KG1 (cell line): ENCODE data around the gene ATP9A.

Experiments used
- DNase-seq: peaks from one replicate; lab custom pipeline; 2025; lab: John Stamatoyannopoulos, UW

ATP9A gene

DNA sequence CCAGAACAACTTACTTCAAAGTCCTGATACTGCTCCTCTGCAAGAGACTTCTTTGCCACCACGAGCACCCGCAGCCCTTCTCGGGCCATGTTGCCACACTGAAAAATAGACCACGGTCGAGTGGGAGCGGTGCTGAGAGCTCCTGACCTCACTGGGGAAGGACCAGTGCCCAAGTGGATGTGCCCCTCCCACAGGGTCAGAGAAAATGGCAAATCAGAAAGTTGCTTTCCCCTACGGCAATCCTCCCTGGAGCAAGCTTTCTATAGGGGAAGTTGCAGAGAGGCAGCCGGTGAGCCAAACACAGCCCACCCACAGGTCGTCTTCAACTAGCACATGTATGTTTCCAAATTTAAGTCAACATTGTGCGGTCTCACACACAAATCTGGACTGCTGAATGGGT lies 140.6 kb downstream of the ATP9A start:
- no peak for DNase-seq

DNA sequence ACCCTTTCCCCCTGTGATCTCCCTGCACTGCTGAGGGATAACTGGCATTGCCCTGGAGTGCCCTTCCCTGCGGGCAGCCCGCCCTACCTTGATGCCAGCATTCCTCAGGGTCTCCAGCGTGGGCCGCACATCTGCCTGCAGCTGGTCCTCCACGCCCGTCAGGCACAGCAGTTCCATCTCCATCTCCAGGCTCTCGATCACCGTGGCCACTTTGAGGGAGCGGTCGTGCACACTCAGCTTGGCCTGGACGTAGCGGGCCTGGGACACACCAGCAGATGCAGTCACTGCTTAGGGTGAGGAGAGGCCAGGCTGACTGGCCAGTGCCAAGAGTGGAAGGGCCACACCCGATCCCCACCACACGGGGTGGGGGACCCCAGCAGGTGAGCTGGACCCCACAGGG lies 143.1 kb downstream of the ATP9A start:
- no peak for DNase-seq

DNA sequence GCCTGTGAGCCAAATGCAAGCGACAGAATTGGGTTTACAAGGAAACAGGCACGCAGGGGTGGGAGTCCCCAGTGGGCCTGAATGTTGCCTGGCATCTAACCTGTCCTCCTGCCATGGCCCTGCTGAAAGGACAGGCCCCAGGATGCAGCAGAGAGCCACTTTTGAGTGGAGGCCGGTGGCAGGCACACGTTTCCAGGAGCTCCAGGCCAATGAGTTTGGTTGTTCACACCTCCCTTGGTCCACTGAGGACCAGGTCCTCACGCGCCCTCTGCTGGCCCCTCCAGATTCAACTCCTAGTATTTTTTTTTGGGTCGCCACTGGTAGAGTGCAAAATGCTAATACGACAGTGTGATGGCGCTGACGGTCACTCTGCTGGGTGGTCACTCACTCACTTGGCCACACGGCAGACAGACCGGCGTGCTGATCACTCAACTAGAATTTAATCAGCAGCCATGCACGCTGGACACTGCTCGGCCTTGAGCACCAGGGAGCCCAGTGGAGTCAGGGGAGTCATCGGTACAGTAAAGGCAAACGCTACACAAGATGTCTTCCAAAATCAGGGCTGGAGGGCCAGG lies 143.9 kb downstream of the ATP9A start:
- peak; percentile 63 for DNase-seq

DNA sequence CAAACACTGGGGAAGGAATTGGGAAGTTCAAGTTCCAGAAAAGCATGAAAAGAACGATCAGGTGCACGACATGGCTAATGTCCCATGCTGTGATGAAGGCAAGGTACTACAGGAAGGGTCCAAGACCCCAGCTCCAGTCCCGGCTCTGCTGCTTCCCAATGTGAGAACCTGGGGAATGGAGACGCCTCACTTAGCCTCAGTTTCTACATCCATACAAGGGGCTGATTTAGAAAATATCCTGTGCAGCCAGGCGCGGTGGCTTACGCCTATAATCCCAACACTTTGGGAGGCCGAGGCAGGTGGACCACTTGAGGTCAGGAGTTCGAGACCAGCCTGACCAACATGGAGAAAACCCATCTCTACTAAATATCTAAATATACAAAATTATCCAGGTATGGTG lies 144.9 kb downstream of the ATP9A start:
- no peak for DNase-seq

DNA sequence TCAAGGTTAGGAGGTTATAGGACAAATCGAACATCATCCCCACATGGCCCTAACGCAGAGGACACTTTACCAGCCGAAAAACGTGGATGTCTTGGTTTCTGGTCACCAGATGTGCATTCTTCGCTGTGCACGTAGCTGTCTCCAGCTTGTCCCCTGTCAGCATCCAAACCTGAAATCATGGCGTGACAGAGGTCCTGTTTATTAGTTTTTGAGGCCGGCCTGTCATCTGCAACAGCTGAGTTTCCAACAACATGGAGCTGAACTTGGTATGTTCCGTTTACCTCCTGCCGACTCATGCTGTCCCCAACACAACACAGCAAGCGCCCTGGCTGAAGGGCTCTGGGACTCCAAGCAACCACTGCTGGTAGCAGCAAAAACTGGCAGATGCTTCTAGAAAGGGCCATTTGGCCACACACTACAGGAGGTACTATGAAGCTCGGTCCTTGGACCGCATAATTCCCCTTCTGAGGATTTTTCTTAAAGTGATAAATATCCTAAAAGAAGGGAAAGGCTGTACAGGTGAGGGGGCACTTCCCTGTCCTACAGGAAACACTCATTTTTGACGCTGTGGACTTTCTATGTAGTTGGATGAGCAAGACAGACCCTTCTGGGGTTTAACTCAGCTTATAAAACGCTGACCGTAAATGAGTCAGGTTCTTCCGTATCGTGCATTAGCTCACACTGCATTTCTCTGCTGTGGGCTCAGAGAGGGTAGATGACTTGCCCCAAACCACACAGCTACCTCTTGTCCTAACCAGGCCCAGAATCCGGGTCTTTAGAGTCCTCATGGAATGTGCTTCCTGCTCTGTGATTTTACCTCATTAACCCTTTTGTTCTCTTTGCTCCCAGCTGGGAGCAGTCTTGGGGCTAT lies 146.0 kb downstream of the ATP9A start:
- no peak for DNase-seq

DNA sequence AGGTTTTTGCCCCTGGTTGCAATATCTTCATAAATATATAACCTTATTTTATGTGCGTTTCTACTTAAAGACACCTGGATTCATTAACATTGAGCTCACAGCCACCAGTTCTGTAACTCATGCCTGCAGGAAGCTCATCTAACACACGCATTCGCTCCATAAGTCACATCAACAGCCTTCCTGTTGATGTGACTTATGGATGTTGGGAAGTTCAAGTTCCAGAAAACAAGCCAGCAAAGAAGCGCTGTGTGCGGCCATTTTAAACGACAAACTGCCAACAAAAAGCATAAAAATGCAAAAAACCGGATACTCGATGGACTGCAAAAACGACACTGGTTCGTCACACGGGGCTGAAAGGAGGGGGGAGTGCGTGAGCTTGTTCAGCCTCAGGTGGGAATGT lies 147.8 kb downstream of the ATP9A start:
- DNase-seq: no peak

DNA sequence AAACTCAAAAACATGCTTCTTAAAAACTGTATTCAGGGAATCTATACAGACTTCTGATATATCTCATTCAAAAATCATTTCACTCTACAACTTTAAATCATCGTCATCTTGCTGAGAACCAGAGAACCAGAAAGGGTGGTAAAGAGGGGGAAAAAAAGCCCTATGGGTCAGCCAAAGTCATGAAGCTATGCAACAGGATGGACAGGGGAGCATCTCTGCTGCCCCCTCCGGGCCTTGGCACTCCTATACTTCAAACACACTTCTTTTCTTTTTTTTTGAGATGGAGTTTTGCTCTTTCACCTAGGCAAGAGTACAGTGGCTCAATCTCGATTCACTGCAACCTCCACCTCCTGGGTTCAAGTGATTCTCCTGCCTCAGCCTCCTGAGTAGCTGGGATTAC lies 152.1 kb downstream of the ATP9A start:
- no peak for DNase-seq

DNA sequence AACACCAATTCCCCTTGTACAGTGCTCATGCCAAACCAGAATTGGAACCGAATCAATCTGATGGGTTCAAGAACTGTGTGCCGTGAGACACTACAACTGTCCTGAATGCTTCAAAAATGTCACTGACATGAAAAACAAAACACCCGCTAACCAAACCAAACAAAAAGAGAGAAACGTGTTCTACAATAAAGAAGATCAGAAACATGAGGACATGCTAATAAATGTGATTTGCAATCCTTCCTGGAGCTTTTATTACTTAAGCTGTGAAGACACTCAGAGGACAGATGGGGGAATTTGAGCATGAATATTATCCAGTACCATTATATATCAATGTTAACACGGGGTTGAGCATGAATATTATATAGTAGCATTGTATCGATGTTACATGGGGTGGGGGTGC lies 153.5 kb downstream of the ATP9A start:
- DNase-seq: no peak

DNA sequence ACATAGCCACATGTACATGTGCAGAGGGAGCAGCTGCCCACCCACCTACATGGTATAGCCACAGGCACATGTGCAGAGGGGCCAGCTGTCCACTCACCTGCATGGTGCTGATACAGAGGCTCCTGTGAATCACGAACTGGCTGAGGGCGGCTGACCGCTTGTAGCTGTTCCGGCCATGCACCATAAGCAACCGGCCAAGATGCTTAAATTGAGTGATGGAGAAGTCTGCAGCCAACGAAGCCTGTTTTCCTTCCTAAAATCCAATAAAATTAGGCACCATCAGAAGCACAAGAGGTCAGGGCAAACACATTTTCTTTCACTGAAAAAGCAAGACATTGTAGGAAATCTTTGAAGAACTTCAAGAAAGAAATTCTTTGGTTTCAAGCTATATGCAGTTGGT lies 154.6 kb downstream of the ATP9A start:
- DNase-seq: no peak

DNA sequence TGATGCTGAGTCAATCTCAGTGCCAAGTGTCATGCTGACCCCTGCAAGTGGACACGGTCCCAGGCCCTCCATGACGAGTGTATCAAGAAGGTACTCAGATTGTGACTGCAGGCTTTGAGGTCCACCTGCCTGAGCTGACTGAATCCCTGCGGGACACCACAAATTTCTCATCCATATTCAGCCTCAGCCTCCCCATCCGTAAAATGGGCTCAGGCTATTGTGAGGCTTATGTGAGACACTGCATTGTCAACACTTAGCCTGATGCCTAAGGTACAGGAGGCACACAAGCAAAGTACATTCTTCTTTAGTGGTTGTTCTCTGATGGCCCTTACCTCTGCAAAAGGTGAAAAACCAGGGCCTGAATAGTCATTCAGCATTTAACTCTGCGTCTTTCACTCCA lies 155.3 kb downstream of the ATP9A start:
- no peak for DNase-seq

DNA sequence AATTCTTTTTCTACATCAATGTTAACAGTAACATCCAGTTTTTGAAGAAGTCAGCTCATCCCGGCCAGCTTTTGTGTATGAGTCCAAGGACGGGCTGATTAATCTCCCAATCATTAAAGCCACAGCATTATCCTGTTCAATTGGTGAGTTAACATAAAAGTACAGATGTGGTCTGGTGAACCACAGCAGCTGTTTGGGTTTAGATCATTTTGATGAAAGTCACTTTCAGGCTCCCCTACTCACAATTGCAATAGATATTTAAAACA lies 156.6 kb downstream of the ATP9A start:
- no peak for DNase-seq

DNA sequence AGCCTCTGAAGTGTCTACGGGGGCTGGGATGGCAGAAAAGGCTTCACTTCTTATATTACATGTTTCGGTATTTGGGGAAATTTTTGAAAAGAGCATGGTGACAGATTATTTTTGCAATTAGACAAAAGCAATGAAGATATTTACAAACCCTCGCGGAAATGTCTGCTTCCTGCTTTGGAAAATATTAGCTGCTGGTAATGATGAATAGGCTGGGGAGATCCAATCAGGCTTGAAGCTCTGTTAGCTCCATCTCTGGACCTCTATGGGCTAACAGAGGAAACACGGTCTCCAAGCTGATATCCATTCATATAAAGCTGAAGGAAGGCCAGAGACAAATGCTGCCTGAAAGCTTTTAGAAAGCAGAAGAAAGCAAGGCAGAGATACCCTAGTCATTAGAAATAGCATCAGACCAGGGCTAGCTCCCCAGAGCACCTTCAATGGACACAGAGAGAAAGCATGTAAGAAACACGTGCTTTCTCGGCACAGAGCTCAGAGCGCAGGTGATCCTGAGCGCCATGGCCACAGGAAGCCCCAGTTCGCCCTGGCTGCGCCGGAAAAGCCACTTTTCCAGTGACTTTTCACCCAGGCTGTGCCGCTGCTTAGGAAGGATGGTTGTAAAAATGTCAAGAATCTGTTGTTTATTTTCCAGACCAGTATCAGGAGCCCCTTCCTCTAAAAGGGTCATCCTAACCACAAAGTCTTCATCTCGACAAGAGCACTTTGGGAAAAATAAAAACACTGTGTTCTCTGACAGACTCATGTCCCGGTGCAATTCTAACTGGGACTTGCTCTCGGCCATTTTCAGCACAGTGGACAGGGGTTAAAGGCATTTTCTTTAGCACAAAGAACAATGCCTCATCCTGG lies 157.2 kb downstream of the ATP9A start:
- no peak for DNase-seq

DNA sequence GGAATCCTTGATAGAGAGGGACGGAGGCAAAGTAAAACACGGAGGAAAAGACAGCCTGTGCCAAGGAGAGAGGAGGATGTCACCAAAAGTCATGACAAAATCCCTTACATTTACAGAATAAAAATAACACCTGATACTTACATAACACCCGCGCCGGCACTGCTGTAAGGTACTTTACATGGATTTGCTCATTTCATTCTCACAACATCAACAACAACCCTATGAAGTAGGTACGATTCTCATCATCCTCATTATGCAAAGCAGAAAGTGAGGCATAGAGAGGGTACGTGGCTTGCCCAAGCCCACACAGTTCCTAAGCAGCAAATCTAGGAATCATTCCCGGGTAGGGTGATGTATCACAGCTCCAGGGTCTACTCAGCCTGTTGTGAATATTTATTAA lies 158.1 kb downstream of the ATP9A start:
- no peak for DNase-seq

DNA sequence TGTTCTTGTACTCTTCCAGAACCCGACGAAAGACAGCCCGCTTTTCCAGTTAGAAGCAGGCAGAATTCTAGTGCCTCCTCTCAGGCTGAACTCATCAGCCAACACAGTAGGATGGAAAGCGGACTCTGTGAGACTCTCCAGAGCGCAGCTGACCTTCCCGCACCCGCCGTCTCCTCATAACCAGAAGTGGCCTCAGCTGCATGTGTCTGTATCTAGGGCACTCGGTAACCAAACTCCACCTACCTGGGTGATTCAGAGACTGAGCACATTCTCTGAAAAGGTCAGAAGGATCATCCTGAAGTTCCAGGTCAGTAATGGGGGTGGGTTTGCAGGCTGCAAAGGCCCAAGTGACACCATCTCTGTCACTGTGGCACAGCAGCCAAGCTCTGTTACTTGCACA lies 158.9 kb downstream of the ATP9A start:
- DNase-seq: no peak

DNA sequence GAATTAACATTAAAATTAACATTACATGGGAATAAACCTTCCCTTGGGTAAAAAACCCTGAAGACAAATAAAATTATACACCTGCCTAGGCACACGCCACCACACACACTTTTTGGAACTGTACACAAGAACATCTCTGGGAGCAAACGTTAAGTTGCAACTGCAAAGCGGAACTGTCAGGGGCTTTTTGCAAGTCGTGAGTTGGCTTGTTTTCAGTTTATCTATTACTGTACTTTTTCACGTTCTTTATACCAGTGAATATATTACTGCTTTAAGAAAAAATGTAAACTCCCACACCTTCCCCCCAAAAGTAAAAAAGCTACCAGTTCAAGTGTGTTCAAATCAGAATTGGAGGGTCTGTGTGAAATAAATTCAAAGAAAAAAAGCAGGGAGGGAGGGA lies 160.1 kb downstream of the ATP9A start:
- DNase-seq: no peak

DNA sequence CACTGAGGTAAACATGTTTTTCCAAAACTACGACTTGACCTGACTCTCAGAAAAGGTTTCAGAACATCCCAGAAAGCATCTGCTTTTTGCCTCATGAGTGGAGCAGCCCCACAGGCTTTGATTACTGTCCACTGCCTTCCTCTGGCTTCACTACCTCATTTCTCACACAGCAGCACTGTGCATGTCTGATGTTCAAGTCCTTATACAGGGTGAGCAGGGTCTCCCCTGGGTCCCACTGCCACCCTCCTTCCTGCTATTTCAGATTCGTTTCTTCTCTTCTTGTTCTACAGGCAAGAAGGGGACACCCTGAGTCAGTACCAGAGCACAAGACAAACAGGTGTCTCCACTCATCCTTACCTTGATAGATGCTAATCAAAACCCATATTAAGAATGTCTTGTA lies 161.0 kb downstream of the ATP9A start:
- DNase-seq: no peak

DNA sequence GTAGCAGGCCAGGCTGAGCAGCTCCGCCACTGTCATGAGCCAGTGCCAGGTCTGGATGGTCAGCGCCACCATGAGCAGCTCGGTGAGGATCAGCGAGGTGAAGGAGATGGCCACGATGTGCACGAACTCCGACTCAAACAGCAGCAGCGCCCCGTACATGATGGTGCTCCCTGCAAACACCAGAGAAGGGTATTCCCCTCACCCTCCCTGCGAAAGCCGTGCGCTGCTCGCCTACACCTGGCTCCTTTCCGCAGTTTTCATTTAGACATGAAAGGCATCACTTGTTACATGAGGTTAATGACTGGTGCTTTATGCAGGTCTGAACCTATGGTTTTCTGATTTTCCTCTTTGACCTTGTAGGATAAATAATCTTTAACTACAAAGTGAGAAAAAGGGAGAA lies 163.3 kb downstream of the ATP9A start:
- DNase-seq: no peak

DNA sequence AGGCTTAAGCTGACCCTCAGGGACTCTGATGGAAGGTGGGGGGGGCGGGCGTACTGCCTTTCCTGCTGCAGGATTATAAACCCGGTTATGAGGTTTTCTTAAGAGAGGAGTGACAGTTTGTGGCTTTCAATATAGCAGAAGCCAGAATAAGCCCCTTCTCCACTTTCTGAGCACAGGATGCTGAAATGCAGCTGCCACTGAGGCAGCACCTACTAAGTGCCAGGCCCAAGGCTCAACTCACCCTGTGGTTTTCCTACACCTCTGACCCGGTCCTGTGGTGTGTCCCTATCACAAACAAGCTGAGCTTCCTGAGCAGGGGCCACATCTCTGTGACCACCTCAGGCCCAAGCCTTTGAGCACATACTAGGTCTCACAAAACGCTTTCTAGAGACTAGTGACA lies 166.1 kb downstream of the ATP9A start:
- no peak for DNase-seq

DNA sequence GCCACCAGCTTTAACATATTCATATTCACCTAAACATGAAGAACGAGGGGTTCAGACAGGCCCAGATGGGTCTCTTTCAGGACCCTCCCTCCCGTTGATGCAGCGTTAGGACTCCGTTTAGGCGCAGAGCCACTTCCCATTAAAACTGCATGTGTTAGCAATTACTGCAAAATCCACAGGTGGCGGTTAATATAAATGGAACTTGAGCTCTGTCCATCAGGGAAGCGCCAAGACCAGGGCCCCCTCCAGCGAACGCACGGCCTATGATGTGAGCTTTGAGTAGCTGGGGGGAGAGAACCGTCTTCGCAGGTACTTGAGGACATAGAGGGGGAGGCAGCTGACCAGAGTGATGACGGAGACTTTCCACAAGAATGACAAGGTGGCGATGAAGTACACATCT lies 167.2 kb downstream of the ATP9A start:
- no peak for DNase-seq

DNA sequence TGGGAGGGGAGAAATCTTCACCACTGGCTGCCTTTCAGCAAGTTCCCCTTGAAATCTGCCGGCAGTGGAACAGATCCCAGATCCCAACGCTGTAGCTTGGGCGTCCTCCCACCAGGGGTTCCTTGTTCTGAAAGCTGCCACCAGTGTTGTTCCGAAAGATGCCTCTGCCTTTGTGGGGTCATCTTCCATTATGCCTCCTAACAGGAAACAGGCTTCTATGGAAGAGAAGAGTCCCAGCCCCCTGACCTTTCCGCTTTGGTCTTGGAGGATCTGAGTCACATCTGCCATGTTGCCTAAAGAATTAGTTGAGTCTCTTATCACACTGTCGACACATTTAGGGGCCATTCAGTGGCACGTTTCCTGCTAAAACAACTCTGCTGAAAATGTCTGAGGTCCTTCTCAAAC lies 168.2 kb downstream of the ATP9A start:
- DNase-seq: no peak

DNA sequence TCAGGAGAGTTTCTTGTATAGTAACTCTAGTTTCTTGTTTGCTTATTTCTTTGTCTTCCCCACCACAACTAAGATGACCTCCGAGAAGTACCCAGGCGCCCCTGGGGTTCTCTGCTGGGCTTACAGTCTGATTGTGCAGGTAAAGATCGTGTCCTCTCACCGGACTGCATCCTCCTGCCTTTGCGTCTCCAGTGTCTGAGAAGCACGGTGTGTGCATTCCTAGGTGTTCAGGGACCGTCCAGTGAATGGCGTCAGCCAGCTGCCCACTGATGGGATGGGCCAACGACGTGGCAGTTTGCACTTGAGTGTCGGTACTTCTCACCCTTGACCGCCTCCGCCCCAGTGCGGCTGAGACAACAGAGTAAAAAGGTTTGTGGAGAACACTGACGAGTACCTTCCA lies 169.6 kb downstream of the ATP9A start:
- DNase-seq: no peak

DNA sequence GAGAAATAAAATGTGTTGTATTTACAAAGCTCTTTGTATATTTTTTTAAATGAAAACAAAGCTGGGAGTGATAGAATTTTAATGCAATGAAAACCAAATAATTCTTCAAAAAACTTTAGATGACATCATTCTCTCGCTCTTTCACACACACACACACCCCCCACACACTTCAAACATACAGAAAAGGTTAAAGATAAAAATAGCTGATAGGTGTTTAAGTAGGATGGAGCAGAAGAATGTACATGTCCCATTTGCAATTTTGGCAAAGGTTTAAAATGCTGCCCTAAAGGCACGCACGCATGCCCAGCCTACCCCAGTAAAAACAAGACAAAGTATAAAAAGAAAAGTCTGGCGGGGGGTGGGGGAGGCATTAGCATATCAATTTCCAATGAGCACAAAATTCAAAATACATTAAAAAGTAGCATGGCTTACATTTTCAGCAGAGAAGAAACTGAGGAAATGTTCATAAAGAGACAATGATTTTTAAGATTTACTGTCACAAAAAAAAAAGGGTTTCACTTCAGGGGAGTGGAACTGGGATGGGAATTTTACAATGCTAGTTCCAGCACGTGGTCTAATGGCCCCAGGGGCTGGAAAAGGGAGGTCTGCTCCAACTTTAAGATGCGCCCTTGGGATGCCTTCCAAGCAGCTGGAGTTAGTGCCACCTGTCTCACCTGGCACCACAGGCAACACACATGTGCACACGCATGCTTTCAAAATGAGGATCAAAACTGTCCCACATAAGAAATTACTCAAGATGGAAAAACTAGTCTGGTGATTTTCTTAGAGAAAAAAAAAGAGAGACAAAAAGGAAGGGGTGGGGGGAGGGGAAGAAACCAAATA lies 170.6 kb downstream of the ATP9A start:
- DNase-seq: no peak
